ENCODE data around the gene COL21A1.

GRCh38 chr6:56051202-56051598 lies 196.2 kb downstream of the COL21A1 start:
- no peak for TF ChIP-seq CTCF (IDR thresholded peaks at IDR 0.05; ENCODE audit: borderline replicate concordance, extremely low read depth, low read length, poor library complexity, severe bottlenecking)
- no peak for TF ChIP-seq EZH2 (IDR thresholded peaks at IDR 0.05; ENCODE audit: borderline replicate concordance, low read depth, low read length, severe bottlenecking)

All from DND-41 (cell line).